OCI-LY1 (cell line): ENCODE measurements around the gene EFHD2.

Experiments
- H2AFZ ChIP-seq: fragments of 200-600 bp; sonication (generic), shearing (Covaris generic); 2 replicates; pipeline ENCODE4 v1.6.0; 2014; ENCODE audit warnings: antibody characterized with exemption, mild to moderate bottlenecking, low read length
- H3F3A ChIP-seq: fragments of 200-600 bp; sonication (generic), shearing (Covaris generic); 2 replicates; pipeline ENCODE4 v1.6.0; 2014; ENCODE audit warnings: mild to moderate bottlenecking, antibody characterized with exemption, low read length, moderate library complexity; ENCODE audit not compliant: insufficient read depth
- H3K27ac ChIP-seq: fragments of 200-600 bp; sonication (generic); 2 replicates; pipeline ENCODE4 v1.5.1; 2014; ENCODE audit warnings: low read length, mixed run types, mild to moderate bottlenecking, low read depth; ENCODE audit not compliant: poor library complexity, severe bottlenecking
- H3K27me3 ChIP-seq: fragments of 200-600 bp; sonication (generic); 2 replicates; pipeline ENCODE4 v1.6.0; 2014; ENCODE audit warnings: antibody characterized with exemption, mild to moderate bottlenecking, low read length, moderate library complexity; ENCODE audit not compliant: insufficient read depth
- H3K36me3 ChIP-seq: fragments of 200-600 bp; sonication (generic); 2 replicates; pipeline ENCODE4 v1.6.1; 2014; ENCODE audit warnings: mild to moderate bottlenecking, antibody characterized with exemption, low read length, moderate library complexity, mixed read lengths; ENCODE audit not compliant: insufficient read depth
- H3K4me1 ChIP-seq: fragments of 200-600 bp; sonication (generic); 2 replicates; pipeline ENCODE4 v1.5.1; 2014; ENCODE audit warnings: mild to moderate bottlenecking, low read length, moderate library complexity; ENCODE audit not compliant: insufficient read depth, severe bottlenecking
- H3K4me2 ChIP-seq: fragments of 200-600 bp; sonication (generic), shearing (Covaris generic); 2 replicates; pipeline ENCODE4 v1.6.1; 2014; ENCODE audit warnings: low read length
- H3K4me3 ChIP-seq: fragments of 200-600 bp; sonication (generic); 2 replicates; pipeline ENCODE4 v1.5.1; 2014; ENCODE audit warnings: low read length, low read depth, mild to moderate bottlenecking, mixed read lengths; ENCODE audit not compliant: poor library complexity, severe bottlenecking
- H3K79me2 ChIP-seq: fragments of 200-600 bp; shearing (Covaris generic); 2 replicates; pipeline ENCODE4 v1.6.1; 2016; ENCODE audit warnings: mixed run types, low read length, mixed read lengths; ENCODE audit not compliant: insufficient read depth
- H3K9ac ChIP-seq: fragments of 200-600 bp; sonication (generic), shearing (Covaris generic); 2 replicates; pipeline ENCODE4 v1.6.1; 2014; ENCODE audit warnings: mild to moderate bottlenecking, low read length, mixed read lengths
- H3K9me2 ChIP-seq: fragments of 200-600 bp; sonication (generic), shearing (Covaris generic); 2 replicates; pipeline ENCODE4 v1.6.1; 2014; ENCODE audit warnings: low read depth, mild to moderate bottlenecking, low read length, mixed read lengths
- H3K9me3 ChIP-seq: fragments of 200-600 bp; shearing (Covaris generic); 2 replicates; pipeline ENCODE4 v1.6.1; 2014; ENCODE audit warnings: low read length, mixed read lengths
- H4K20me1 ChIP-seq: fragments of 200-600 bp; sonication (generic), shearing (Covaris generic); 2 replicates; pipeline ENCODE4 v1.6.0; 2016; ENCODE audit warnings: mild to moderate bottlenecking, low read length; ENCODE audit not compliant: insufficient read depth
- CTCF ChIP-seq: fragments of 200-600 bp; sonication (generic), shearing (Covaris generic); IDR thresholded peaks from 2 replicates; pipeline ENCODE4 v1.5.1; 2017; ENCODE audit warnings: mild to moderate bottlenecking, antibody characterized with exemption, low read length, moderate library complexity, mixed read lengths
- EZH2 ChIP-seq: fragments of 200-600 bp; sonication (generic), shearing (Covaris generic); IDR thresholded peaks from 2 replicates; pipeline ENCODE4 v1.8.0; 2017; ENCODE audit warnings: borderline replicate concordance, mixed run types, mild to moderate bottlenecking, antibody characterized with exemption, low read length, moderate library complexity, mixed read lengths

EFHD2 gene

GRCh38 chr1:15424981-15425380 is 15.3 kb downstream of the EFHD2 start:
- no peak overlapping the region for H3K27ac ChIP-seq
- H3K9me3 ChIP-seq = no peaks in the 10 kb centered on the region

GRCh38 chr1:15425521-15425920 is 15.8 kb downstream of the EFHD2 start:
- Histone ChIP-seq H3K4me3 (no peak overlapping the region), H4K20me1 (no peaks in the 10 kb centered on the region), H3K79me2 (no peaks in the 10 kb centered on the region), H3K9me2 (no peaks in the 10 kb centered on the region), H3K36me3 (peaks cover 5% of the 10 kb centered on the region; the same call in 1 of the 2 replicates), H3F3A (no peaks in the 10 kb centered on the region), H3K27ac (no peak overlapping the region), H2AFZ (no peak overlapping the region), H3K4me1 (no peaks in the 10 kb centered on the region), H3K9ac (no peak overlapping the region), H3K9me3 (no peaks in the 10 kb centered on the region), H3K27me3 (no peaks in the 10 kb centered on the region), H3K4me2 (no peak overlapping the region)
- TF ChIP-seq EZH2 (no peak), CTCF (no peak)

More at GRCh38 chr1:15424981-15425380, 15.3 kb downstream of the EFHD2 start:
- no peaks in the 10 kb centered on the region for H4K20me1 ChIP-seq
- no peaks in the 10 kb centered on the region for H3K4me1 ChIP-seq
- no peak for TF ChIP-seq EZH2
- no peak for TF ChIP-seq CTCF
- H3K9me2 ChIP-seq = no peaks in the 10 kb centered on the region
- H3K4me3 ChIP-seq = no peak overlapping the region
- no peaks in the 10 kb centered on the region for H3K79me2 ChIP-seq
- no peak overlapping the region for H2AFZ ChIP-seq
- no peaks in the 10 kb centered on the region for H3K27me3 ChIP-seq
- no peak overlapping the region for H3K9ac ChIP-seq
- H3F3A ChIP-seq = no peaks in the 10 kb centered on the region
- peaks cover 5% of the 10 kb centered on the region; the same call in 1 of the 2 replicates for H3K36me3 ChIP-seq
- no peak overlapping the region for H3K4me2 ChIP-seq

- H3K4me2 ChIP-seq = no peak overlapping the region
- H3K27ac ChIP-seq = no peak overlapping the region
These were observed 16.3 kb downstream of the EFHD2 start for GRCh38 chr1:15425958-15426357.

More at GRCh38 chr1:15425958-15426357, 16.3 kb downstream of the EFHD2 start:
- H3F3A ChIP-seq = no peaks in the 10 kb centered on the region
- H2AFZ ChIP-seq = no peak overlapping the region
- peaks cover 1% of the 10 kb centered on the region; the same call in 1 of the 2 replicates for H3K36me3 ChIP-seq
- H3K9ac ChIP-seq = no peak overlapping the region
- H3K9me3 ChIP-seq = no peaks in the 10 kb centered on the region
- TF ChIP-seq EZH2 = no peak
- no peak for TF ChIP-seq CTCF
- no peaks in the 10 kb centered on the region for H3K79me2 ChIP-seq
- no peaks in the 10 kb centered on the region for H3K4me1 ChIP-seq
- H4K20me1 ChIP-seq = no peaks in the 10 kb centered on the region
- no peaks in the 10 kb centered on the region for H3K27me3 ChIP-seq
- no peak overlapping the region for H3K4me3 ChIP-seq
- no peaks in the 10 kb centered on the region for H3K9me2 ChIP-seq
